Cardiac fibroblast (primary cell): ENCODE results near the gene CTPS2.

Experiments used
- DNase-seq, 2 donors: peaks; one replicate each; pipeline versions ENCODE4 v3.0.0 to v3.0.0-alpha.2; 2010; ENCODE audit warnings: low read depth in 2 of 2
- H3K4me3 ChIP-seq, 2 donors: replicated peaks in 1 of 2; 1 replicate in 1 of 2; 2 replicates in 1 of 2; pipeline ENCODE4 v1.5.1; 2011; ENCODE audit warnings: low read depth in 2 of 2, low read length in 2 of 2, mild to moderate bottlenecking in 2 of 2, moderate library complexity in 1 of 2
- TF ChIP-seq, protein P1 (sequence below): IDR thresholded peaks from one replicate; pipeline ENCODE4 v1.5.1; 2011; ENCODE audit warnings: low read depth, mild to moderate bottlenecking, low read length, inconsistent platforms

Gene CTPS2

GRCh38 chrX:16573781-16574180, 138.7 kb downstream of the CTPS2 start:
- no peak overlapping the region for H3K4me3 ChIP-seq
- peak; percentile 29 to 78 for DNase-seq
- TF ChIP-seq, protein P1, sequence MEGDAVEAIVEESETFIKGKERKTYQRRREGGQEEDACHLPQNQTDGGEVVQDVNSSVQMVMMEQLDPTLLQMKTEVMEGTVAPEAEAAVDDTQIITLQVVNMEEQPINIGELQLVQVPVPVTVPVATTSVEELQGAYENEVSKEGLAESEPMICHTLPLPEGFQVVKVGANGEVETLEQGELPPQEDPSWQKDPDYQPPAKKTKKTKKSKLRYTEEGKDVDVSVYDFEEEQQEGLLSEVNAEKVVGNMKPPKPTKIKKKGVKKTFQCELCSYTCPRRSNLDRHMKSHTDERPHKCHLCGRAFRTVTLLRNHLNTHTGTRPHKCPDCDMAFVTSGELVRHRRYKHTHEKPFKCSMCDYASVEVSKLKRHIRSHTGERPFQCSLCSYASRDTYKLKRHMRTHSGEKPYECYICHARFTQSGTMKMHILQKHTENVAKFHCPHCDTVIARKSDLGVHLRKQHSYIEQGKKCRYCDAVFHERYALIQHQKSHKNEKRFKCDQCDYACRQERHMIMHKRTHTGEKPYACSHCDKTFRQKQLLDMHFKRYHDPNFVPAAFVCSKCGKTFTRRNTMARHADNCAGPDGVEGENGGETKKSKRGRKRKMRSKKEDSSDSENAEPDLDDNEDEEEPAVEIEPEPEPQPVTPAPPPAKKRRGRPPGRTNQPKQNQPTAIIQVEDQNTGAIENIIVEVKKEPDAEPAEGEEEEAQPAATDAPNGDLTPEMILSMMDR = no peak

- TF ChIP-seq, protein P1 = no peak
- H3K4me3 ChIP-seq = no peak overlapping the region
- DNase-seq = no peak
Observed at GRCh38 chrX:16567681-16568080, 144.8 kb downstream of the CTPS2 start.

GRCh38 chrX:16566571-16566970, 145.9 kb downstream of the CTPS2 start:
- no peak overlapping the region for H3K4me3 ChIP-seq
- TF ChIP-seq, protein P1 = no peak
- DNase-seq = no peak

DNA sequence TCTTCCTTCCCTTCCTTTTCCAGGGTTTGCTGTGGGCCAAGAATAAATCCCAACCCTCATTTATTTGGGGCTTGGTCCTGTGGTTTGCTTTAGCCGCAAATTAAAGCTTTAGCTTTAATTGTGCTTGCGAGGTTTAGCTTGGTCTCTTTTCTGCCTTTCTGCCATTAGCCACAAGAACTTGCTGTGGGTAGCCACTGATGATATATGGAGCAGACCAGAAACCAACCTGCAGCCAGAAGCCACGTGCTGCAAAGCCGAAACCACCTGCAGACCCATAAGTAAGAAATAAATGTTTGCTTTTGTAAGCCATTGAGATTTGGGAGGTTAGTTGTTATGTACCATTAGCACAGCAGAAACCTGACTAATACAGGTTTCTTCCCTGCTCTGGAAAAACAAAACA, 152.3 kb downstream of the CTPS2 start:
- no peak for DNase-seq
- H3K4me3 ChIP-seq = no peak overlapping the region
- TF ChIP-seq, protein P1 = no peak

- no peak overlapping the region for H3K4me3 ChIP-seq
- TF ChIP-seq, protein P1 = no peak
- DNase-seq = no peak
Observed at GRCh38 chrX:16559206-16559619, 153.3 kb downstream of the CTPS2 start.

GRCh38 chrX:16558489-16558888, 154.0 kb downstream of the CTPS2 start:
- no peak for DNase-seq
- H3K4me3 ChIP-seq = no peak overlapping the region
- TF ChIP-seq, protein P1 = no peak

DNA sequence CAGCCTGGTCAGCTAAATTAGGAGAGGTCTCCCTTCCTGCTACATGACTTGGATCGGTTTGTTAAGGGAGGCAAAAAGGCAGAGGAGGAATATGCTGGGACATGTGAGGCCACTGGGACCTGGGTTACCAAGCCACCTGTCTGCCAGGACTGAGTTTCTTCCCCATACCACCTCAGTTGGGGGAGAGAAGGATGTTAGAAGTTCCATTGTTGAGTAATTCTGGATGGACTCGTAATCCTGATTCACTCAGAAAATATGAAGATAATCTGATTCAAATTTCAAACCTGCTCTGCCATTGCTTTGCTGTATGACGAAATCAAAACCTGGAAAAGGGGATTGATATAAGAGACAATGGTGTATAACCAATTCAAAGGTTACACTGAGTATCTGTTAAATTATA, 159.9 kb downstream of the CTPS2 start:
- H3K4me3 ChIP-seq = no peak overlapping the region
- TF ChIP-seq, protein P1 = no peak
- DNase-seq = peak; percentile 1 to 68
